ENCODE data around the gene LGI2.

LGI2 gene

DNA sequence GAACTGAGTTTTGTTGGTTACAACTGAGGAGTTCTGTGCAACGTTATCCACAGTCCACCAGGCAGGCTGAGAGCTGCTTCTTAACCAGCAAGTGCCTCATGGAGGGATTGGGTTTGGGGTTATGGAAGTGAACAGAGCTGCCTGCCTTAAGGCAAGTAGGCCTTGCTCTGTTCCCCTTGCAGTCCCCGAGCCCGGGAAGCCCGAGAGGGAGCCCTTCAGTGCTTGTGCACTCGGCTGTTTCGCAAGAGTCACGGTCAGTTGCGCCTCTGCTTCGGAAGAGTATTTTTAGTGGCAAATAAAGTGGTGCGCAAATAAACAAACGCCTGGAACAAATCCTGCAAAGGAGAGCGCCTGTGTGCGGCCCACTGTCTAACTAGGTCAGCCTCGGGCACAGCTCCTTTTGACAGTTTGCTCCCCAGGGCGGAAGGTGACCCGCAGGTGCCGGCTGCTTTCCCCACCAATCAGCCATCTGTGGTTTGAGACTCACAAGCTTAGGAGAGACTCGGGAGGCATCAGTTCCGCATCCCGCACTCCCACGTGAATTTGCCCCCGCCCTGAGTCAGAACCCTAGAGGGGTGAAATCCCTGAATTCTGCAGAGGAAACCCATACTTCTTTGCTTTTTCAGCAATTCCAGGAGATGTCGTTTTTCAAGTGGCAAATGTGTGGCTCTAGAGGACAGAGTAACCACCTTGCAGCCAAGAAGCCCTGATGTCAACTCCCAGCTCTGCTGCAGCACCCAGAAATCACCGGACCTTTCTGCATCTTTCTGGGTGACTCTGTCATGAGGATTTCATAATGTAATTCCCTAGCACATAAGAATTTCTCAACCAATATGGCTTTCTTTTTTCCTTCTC lies 56.8 kb downstream of the LGI2 start:
- H3K27me3 Mint-ChIP-seq, result peaks cover 26% of the 10 kb centered on the region
- H3K27ac Mint-ChIP-seq, result no peak overlapping the region
- no peak overlapping the region for H3K4me3 Mint-ChIP-seq
- CTCF ChIA-PET, result interaction anchor here (1.0 kb wide), 1 partner anchor 14 kb away, joined by 3 read pairs; no protein-coding TSS in a partner anchor
- no peaks in the 10 kb centered on the region for H3K4me1 Mint-ChIP-seq
- no peaks in the 10 kb centered on the region for H3K36me3 Mint-ChIP-seq
- no peaks in the 10 kb centered on the region for H3K9me3 Mint-ChIP-seq
- no peak for DNase-seq

- DNase-seq, result no peak
- peaks cover 20% of the 10 kb centered on the region for H3K27me3 Mint-ChIP-seq
- no peaks in the 10 kb centered on the region for H3K36me3 Mint-ChIP-seq
- CTCF ChIA-PET, result interaction anchor here (1.0 kb wide), 1 partner anchor 13 kb away, joined by 3 read pairs; no protein-coding TSS in a partner anchor
- H3K9me3 Mint-ChIP-seq, result no peaks in the 10 kb centered on the region
- no peaks in the 10 kb centered on the region for H3K4me1 Mint-ChIP-seq
- no peak overlapping the region for H3K4me3 Mint-ChIP-seq
- no peak overlapping the region for H3K27ac Mint-ChIP-seq
Observed at GRCh38 chr4:24973404-24973746, 57.4 kb downstream of the LGI2 start.

GRCh38 chr4:24971192-24971591 lies 59.6 kb downstream of the LGI2 start:
- peaks cover 2% of the 10 kb centered on the region for H3K9me3 Mint-ChIP-seq
- no peaks in the 10 kb centered on the region for H3K36me3 Mint-ChIP-seq
- no peak overlapping the region for H3K4me3 Mint-ChIP-seq
- CTCF ChIA-PET, result no interaction called here
- no peaks in the 10 kb centered on the region for H3K4me1 Mint-ChIP-seq
- DNase-seq, result no peak
- H3K27ac Mint-ChIP-seq, result no peak overlapping the region
- peaks cover 11% of the 10 kb centered on the region for H3K27me3 Mint-ChIP-seq

- Mint-ChIP-seq H3K4me1 (no peaks in the 10 kb centered on the region), H3K4me3 (no peak overlapping the region), H3K27ac (no peak overlapping the region), H3K9me3 (peaks cover 7% of the 10 kb centered on the region), H3K27me3 (peaks cover 6% of the 10 kb centered on the region), H3K36me3 (no peaks in the 10 kb centered on the region)
- CTCF ChIA-PET, result no interaction called here
- DNase-seq, result no peak
Observed at GRCh38 chr4:24970635-24971034, 60.1 kb downstream of the LGI2 start.

DNA sequence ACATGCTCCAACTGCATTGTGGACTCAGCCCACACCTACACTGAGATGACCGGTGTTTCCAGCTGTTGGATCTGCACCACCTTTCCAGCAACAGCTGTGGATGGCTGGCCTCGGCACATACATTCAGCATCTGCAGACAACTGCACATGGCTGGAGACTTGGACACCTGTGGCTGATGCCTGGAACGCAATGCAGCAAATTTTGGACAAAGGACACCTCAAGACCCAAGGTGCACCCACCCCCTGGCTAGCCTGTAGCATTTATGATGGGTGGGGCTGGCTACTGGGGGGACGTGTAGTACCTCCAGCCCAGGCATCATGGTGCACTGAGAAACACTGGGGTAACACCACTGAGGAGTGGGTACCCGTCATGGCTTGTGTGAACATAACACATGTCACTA lies 60.6 kb downstream of the LGI2 start:
- H3K36me3 Mint-ChIP-seq, result no peaks in the 10 kb centered on the region
- peaks cover 1% of the 10 kb centered on the region for H3K27me3 Mint-ChIP-seq
- H3K4me3 Mint-ChIP-seq, result no peak overlapping the region
- no peak for DNase-seq
- no peak overlapping the region for H3K27ac Mint-ChIP-seq
- H3K9me3 Mint-ChIP-seq, result peaks cover 9% of the 10 kb centered on the region
- CTCF ChIA-PET, result interaction anchor here (1.1 kb wide), 1 partner anchor 10 kb away, joined by 3 read pairs; no protein-coding TSS in a partner anchor
- no peaks in the 10 kb centered on the region for H3K4me1 Mint-ChIP-seq

DNA sequence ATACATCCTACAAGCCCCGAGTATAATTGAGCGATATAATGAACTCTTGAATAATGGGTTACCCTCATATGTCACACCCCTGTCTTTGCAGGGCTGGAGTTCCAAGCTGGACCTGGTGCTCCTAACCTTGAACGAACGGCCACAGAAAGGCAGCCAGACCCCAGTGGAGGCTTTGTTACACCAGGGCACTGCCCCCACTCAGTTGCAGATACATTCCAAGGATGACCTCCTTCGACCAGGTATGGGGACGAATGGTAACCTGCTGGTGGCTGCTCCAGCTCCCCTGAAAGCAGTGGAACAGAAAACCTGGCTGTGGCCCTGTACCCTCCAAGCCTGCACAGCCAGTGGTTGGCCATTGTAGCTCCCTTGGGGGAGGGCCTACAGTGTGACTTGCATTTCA lies 61.3 kb downstream of the LGI2 start:
- CTCF ChIA-PET, result interaction anchor here (1.1 kb wide), 1 partner anchor 11 kb away, joined by 3 read pairs; no protein-coding TSS in a partner anchor
- Mint-ChIP-seq H3K4me3 (no peak overlapping the region), H3K9me3 (peaks cover 10% of the 10 kb centered on the region), H3K27ac (no peak overlapping the region), H3K36me3 (no peaks in the 10 kb centered on the region), H3K4me1 (no peaks in the 10 kb centered on the region), H3K27me3 (no peaks in the 10 kb centered on the region)
- DNase-seq, result no peak

DNA sequence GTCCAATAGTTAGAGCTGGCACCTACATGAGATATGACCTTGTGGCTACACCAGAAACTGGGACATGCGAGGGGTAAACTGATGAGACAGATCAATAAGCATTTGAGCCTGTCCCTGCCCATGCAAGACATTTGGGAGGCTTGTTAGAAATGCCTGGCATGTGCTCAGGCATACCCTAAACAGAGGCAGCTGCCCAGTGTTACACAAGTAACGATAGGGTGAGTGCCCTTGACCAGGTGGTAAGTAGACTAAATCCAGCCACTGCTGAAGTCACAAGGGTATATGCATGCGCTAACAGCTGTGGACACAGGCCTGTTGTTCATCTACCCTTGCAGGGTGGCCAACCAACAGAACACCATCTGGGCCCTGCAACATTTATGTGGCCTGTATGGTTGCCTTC lies 61.8 kb downstream of the LGI2 start:
- CTCF ChIA-PET, result interaction anchor here (1.1 kb wide), 1 partner anchor 11 kb away, joined by 3 read pairs; no protein-coding TSS in a partner anchor
- Mint-ChIP-seq H3K4me1 (no peaks in the 10 kb centered on the region), H3K36me3 (no peaks in the 10 kb centered on the region)

GRCh38 chr4:24968278-24968677 lies 62.5 kb downstream of the LGI2 start:
- Mint-ChIP-seq H3K4me1 (no peaks in the 10 kb centered on the region), H3K36me3 (no peaks in the 10 kb centered on the region), H3K27me3 (no peaks in the 10 kb centered on the region), H3K4me3 (no peak overlapping the region), H3K9me3 (peaks cover 14% of the 10 kb centered on the region), H3K27ac (no peak overlapping the region)
- CTCF ChIA-PET, result no interaction called here
- DNase-seq, result no peak

More for the DNA sequence above, 61.8 kb downstream of the LGI2 start:
- Mint-ChIP-seq H3K27ac (no peak overlapping the region), H3K4me3 (no peak overlapping the region), H3K9me3 (peaks cover 12% of the 10 kb centered on the region), H3K27me3 (no peaks in the 10 kb centered on the region)
- no peak for DNase-seq

- CTCF ChIA-PET, result no interaction called here
- H3K9me3 Mint-ChIP-seq, result peaks cover 16% of the 10 kb centered on the region
- no peak overlapping the region for H3K27ac Mint-ChIP-seq
- H3K4me1 Mint-ChIP-seq, result no peaks in the 10 kb centered on the region
- H3K36me3 Mint-ChIP-seq, result no peaks in the 10 kb centered on the region
- DNase-seq, result no peak
- no peak overlapping the region for H3K4me3 Mint-ChIP-seq
- no peaks in the 10 kb centered on the region for H3K27me3 Mint-ChIP-seq
Observed at GRCh38 chr4:24967346-24967745, 63.4 kb downstream of the LGI2 start.

DNA sequence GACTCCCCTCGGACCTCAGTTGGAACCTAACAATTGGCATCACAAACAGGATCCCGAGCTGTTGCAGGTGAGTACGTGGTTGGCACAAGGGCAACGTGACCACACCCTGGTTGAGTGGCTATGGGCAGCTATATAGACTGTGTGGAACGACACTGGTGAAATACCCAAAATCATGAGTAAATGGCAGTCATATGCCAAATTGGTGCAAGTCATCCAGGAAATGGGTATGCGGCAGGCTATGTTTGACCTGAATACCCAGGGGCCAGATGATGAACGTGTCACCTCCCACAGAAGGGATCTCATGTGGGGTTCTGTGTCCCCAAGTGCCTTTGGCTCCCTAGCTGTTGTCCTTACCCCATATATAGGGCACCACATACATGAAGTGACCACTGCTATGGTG lies 64.7 kb downstream of the LGI2 start:
- Mint-ChIP-seq H3K27ac (no peak overlapping the region), H3K27me3 (no peaks in the 10 kb centered on the region), H3K9me3 (peaks cover 16% of the 10 kb centered on the region), H3K36me3 (no peaks in the 10 kb centered on the region), H3K4me1 (no peaks in the 10 kb centered on the region), H3K4me3 (no peak overlapping the region)
- CTCF ChIA-PET, result no interaction called here
- DNase-seq, result no peak

DNA sequence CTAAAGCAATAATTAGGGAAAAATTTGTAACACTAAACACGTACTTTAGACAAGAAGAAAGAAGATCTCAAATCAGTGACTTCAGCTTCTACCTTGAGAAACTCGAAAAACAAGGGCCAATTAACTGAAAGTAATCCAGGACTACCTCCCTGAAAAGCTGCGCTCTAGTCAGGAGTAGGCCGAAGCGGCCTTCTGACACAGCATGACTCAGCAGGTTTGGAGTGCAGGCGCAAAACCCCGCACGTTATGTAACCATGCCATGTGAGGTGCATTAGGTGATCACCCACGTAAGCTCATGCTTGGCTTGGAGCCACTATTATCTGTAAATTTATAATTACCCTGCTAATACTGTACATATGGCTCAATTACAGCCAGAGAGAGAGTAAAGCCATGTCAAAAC lies 65.1 kb downstream of the LGI2 start:
- CTCF ChIA-PET, result no interaction called here
- Mint-ChIP-seq H3K36me3 (no peaks in the 10 kb centered on the region), H3K9me3 (peaks cover 16% of the 10 kb centered on the region), H3K27ac (no peak overlapping the region), H3K4me3 (no peak overlapping the region), H3K27me3 (no peaks in the 10 kb centered on the region), H3K4me1 (no peaks in the 10 kb centered on the region)
- no peak for DNase-seq

DNA sequence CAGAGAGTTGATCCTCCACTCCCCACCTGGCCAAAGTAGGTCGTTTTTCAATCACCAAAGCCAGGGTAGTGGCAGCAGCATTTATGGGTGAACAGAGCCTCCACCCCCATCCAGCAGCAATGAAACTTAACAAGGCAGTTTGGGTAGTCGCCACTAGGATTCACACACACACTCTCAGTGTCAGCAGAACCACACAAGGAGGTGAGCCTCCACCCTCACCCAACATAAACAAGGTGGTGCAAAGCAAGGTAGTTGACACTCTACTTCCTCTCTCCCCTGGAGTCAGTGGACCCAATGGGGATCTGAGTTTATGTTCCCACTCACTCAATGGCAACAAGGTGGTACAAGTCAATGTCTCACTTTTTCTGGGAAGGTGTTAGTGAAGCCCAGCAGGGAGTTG lies 67.5 kb downstream of the LGI2 start:
- Mint-ChIP-seq H3K27me3 (no peaks in the 10 kb centered on the region), H3K4me3 (no peak overlapping the region), H3K27ac (no peak overlapping the region), H3K4me1 (no peaks in the 10 kb centered on the region), H3K9me3 (peaks cover 16% of the 10 kb centered on the region), H3K36me3 (no peaks in the 10 kb centered on the region)
- DNase-seq, result no peak
- CTCF ChIA-PET, result no interaction called here

GRCh38 chr4:24957886-24958285 lies 72.9 kb downstream of the LGI2 start:
- no peaks in the 10 kb centered on the region for H3K36me3 Mint-ChIP-seq
- no peaks in the 10 kb centered on the region for H3K27me3 Mint-ChIP-seq
- H3K9me3 Mint-ChIP-seq, result peaks cover 4% of the 10 kb centered on the region
- no peak overlapping the region for H3K27ac Mint-ChIP-seq
- no peaks in the 10 kb centered on the region for H3K4me1 Mint-ChIP-seq
- no peak for DNase-seq
- CTCF ChIA-PET, result no interaction called here
- H3K4me3 Mint-ChIP-seq, result no peak overlapping the region

GRCh38 chr4:24956763-24957162 lies 74.0 kb downstream of the LGI2 start:
- H3K4me1 Mint-ChIP-seq, result no peaks in the 10 kb centered on the region
- CTCF ChIA-PET, result no interaction called here

DNA sequence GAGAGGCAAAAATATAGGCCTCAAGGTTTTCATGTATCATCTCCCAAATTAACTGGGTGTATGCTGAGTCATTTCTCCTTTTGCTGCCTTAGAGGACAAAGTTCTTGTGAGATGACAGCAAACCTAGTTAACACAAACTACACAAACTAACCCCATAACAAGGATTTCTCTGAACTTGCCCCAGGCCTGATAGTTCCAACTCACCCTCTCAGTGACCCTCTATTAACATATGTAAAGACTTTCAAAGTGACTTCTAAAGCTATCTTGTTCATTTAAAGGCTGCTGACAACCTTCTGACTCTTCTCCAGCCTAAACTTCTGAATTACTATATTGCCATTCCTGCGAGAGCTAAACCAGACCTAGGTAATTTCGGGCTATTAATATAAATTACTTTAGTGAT lies 74.7 kb downstream of the LGI2 start:
- H3K4me3 Mint-ChIP-seq, result no peak overlapping the region
- H3K27me3 Mint-ChIP-seq, result no peaks in the 10 kb centered on the region
- H3K4me1 Mint-ChIP-seq, result no peaks in the 10 kb centered on the region
- H3K36me3 Mint-ChIP-seq, result no peaks in the 10 kb centered on the region
- H3K27ac Mint-ChIP-seq, result no peak overlapping the region
- H3K9me3 Mint-ChIP-seq, result peaks cover 4% of the 10 kb centered on the region
- DNase-seq, result no peak
- CTCF ChIA-PET, result no interaction called here

More at GRCh38 chr4:24956763-24957162, 74.0 kb downstream of the LGI2 start:
- H3K9me3 Mint-ChIP-seq, result peaks cover 4% of the 10 kb centered on the region
- H3K36me3 Mint-ChIP-seq, result no peaks in the 10 kb centered on the region
- no peak overlapping the region for H3K4me3 Mint-ChIP-seq
- no peak for DNase-seq
- H3K27ac Mint-ChIP-seq, result no peak overlapping the region
- H3K27me3 Mint-ChIP-seq, result no peaks in the 10 kb centered on the region

Data from activated naive CD4-positive, alpha-beta T cell treated with anti-CD3 and anti-CD28 coated beads, Interleukin-2, amount 10 ng/mL, durations not matched to agents 7 days and 5 days (primary cell).